Adrenal gland (tissue), 12 donors: Measurements from ENCODE around the gene CRBN. TPM values are rescaled to one million over a fixed set of nuclear protein-coding genes. Genes with fewer than 3 reads are reported as not detected.

Source experiments
- DNase-seq, 7 donors: peaks; one replicate each; pipeline ENCODE4 v3.0.0-alpha.2; 2019 to 2020
- H3K27ac ChIP-seq, 5 donors: fragments of 200-600 bp; sonication (generic) in 4 of 5; 1 replicate in 3 of 5; 2 replicates in 2 of 5; pipeline versions ENCODE4 v1.5.1 to v1.8.0; 2016 to 2020; ENCODE audit warnings: mild to moderate bottlenecking in 1 of 5
- H3K27me3 ChIP-seq: fragments of 200-600 bp; 2 replicates; pipeline ENCODE4 v1.8.0; 2021
- H3K36me3 ChIP-seq, 2 donors: fragments of 200-600 bp; replicated peaks in 1 of 2; 1 replicate in 1 of 2; 2 replicates in 1 of 2; pipeline versions ENCODE4 v1.5.1 to v1.8.0; 2018 to 2022
- H3K4me1 ChIP-seq, 2 donors: fragments of 200-600 bp; replicated peaks in 1 of 2; 1 replicate in 1 of 2; 2 replicates in 1 of 2; pipeline versions ENCODE4 v1.5.1 to v1.8.0; 2018 to 2021
- H3K4me3 ChIP-seq, 4 donors: fragments of 200-600 bp; sonication (generic) in 3 of 4; one replicate each; pipeline ENCODE4 v1.5.1; 2016 to 2018
- H3K9me3 ChIP-seq, 3 donors: fragments of 200-600 bp; sonication (generic) in 1 of 3; replicated peaks in 1 of 3; 1 replicate in 2 of 3; 2 replicates in 1 of 3; pipeline versions ENCODE4 v1.5.1 to v1.8.0; 2016 to 2021
- POLR2A ChIP-seq, 2 donors: fragments of 450-650 bp; IDR thresholded peaks; one replicate each; pipeline ENCODE4 v1.6.1; 2017; ENCODE audit warnings: antibody characterized with exemption in 2 of 2, mild to moderate bottlenecking in 2 of 2, moderate library complexity in 1 of 2
- WGBS, 4 donors: extraction: QIAGEN DNeasy Blood & Tissue Kit in 2 of 4; methylation state at CpG; one replicate each; pipeline versions ENCODE4 v1.1.5 to v1.1.7; 2013 to 2017; 5-methylcytosine and 5-hydroxymethylcytosine counted together
- intact Hi-C, 2 donors: fragments of 100-400 bp; cut with DNase I; formaldehyde crosslinking; loops; one replicate each; pipeline versions ENCODE4 v1.14.1 to v1.15.0; 2022 to 2023
- polyA plus RNA-seq, 3 donors: library from polyadenylated mRNA; stranded (reverse); fragments of 200-250 nt in 2 of 3; fragments of 350-450 nt in 1 of 3; fragmentation: Illumina TruSeq in 1 of 3; extraction: RNeasy Lipid Tissue Mini Kit (QIAGEN cat#74804) in 1 of 3; gene quantifications; one replicate each; pipeline ENCODE4 v1.2.3, GENCODE V29; 2013 to 2014
- total RNA-seq, 9 donors: library from RNA; depleted of rRNA in 4 of 9; stranded (reverse); fragments of >200 nt in 4 of 9; fragments of 120-200 nt in 1 of 9; fragmentation: NEBNext Ultra II Directional in 1 of 9; extraction: Animal tissue kit (Norgen Biotek cat#: 25700) in 1 of 9; gene quantifications; one replicate each; pipeline versions ENCODE4 v1.1.0 to v1.2.4, GENCODE V29; 2013 to 2023
- TF ChIP-seq, protein P1 (sequence below), 6 experiments: fragments of 450-650 bp in 4 of 6; fragments of 200-600 bp in 2 of 6; sonication (generic) in 1 of 6; IDR thresholded peaks; 1 replicate in 5 of 6; 2 replicates in 1 of 6; pipeline versions ENCODE4 v1.5.1 to v1.8.0; 2016 to 2021; ENCODE audit warnings: antibody characterized with exemption in 6 of 6, mild to moderate bottlenecking in 2 of 6, moderate library complexity in 1 of 6
- donor health status: healthy with polysubstance abuse.
- donor health status: Bipolar disorder and iron deficiency.
- donor health status: DM: yes; HTN: yes; CAD: no.
- donor health status: DM: no; HTN: no; CAD: no.
- donor health status: DM: no; HTN: no; CAD: no.
- donor health status: DM: yes; HTN: yes; CAD: no.

Gene CRBN
- total and polyA plus RNA-seq, 12 donors: 24.8 to 68.7 (median 48.4) TPM

DNA sequence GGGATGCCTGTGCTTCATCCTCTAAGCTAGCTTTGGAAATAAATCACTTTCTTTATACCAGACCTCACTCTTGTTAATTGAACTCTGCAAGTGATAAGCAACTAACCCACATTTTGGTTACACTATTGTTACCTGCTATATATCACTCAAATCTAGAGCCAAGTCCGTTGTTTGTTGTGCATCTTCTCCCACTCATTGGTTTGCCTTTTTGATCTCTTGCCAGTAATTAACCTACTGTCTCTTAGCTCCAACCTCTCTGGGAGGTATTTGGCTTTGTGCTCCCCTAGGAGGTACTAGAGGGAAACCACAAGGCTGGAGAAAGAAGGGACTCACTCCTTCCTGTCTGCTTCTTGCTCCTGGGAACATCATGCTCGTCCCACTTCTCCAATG is 12.8 kb upstream of the CRBN start:
- TF ChIP-seq, protein P1, sequence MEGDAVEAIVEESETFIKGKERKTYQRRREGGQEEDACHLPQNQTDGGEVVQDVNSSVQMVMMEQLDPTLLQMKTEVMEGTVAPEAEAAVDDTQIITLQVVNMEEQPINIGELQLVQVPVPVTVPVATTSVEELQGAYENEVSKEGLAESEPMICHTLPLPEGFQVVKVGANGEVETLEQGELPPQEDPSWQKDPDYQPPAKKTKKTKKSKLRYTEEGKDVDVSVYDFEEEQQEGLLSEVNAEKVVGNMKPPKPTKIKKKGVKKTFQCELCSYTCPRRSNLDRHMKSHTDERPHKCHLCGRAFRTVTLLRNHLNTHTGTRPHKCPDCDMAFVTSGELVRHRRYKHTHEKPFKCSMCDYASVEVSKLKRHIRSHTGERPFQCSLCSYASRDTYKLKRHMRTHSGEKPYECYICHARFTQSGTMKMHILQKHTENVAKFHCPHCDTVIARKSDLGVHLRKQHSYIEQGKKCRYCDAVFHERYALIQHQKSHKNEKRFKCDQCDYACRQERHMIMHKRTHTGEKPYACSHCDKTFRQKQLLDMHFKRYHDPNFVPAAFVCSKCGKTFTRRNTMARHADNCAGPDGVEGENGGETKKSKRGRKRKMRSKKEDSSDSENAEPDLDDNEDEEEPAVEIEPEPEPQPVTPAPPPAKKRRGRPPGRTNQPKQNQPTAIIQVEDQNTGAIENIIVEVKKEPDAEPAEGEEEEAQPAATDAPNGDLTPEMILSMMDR (IDR thresholded peaks at IDR 0.05): no peak
- no peak for TF ChIP-seq POLR2A (IDR thresholded peaks at IDR 0.05)
- DNase-seq: no peak
- Histone ChIP-seq H3K4me3 (no peak overlapping the region), H3K9me3 (no peaks in the 10 kb centered on the region), H3K27me3 (no peaks in the 10 kb centered on the region), H3K4me1 (no peaks in the 10 kb centered on the region), H3K36me3 (no peaks in the 10 kb centered on the region), H3K27ac (no peak overlapping the region)
- 5 to 27% (median 24%) methylated on average over 2 of the region's 2 CpGs for WGBS, 4 donors
- intact Hi-C loops: no loop called here

DNA sequence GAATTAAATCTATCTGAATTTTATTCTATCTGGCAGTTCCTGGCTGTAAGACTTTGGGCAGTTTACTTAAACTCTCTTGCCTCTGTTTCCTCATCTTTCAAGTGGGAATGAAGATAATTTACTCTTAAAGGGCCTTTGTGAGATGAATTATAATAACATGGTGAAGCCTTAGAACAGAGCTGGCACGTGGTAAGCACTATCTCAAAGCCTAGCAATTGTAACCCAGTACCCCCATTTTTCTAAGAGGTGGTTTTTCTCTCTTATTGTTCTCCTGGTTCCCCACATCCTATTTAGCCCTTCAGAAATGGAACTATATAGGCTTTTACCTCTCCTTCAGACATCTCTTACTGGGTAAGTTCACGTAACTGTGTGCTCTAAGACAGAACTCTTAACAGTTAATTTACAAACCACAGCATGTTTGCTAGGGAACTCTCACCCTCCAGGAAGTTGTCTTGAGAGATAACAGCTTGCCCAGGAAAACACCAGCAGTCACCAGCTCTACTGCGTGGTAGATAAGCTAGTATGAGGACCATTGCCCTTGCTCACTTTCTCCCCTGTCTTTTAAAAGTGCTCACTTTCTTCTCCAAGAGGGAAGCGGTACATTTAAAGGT is 12.3 kb upstream of the CRBN start:
- Histone ChIP-seq H3K4me1 (no peaks in the 10 kb centered on the region), H3K9me3 (peaks cover 0 to 3% (median 0%) of the 10 kb centered on the region in 3 donors), H3K36me3 (no peaks in the 10 kb centered on the region), H3K27ac (no peak overlapping the region), H3K4me3 (no peak overlapping the region), H3K27me3 (no peaks in the 10 kb centered on the region)
- intact Hi-C loops: no loop called here
- 30 to 37% (median 35%) methylated on average over 4 of the region's 4 CpGs for WGBS, 4 donors
- no peak for DNase-seq
- TF ChIP-seq POLR2A (IDR thresholded peaks at IDR 0.05): no peak
- TF ChIP-seq, protein P1 (IDR thresholded peaks at IDR 0.05): no peak

DNA sequence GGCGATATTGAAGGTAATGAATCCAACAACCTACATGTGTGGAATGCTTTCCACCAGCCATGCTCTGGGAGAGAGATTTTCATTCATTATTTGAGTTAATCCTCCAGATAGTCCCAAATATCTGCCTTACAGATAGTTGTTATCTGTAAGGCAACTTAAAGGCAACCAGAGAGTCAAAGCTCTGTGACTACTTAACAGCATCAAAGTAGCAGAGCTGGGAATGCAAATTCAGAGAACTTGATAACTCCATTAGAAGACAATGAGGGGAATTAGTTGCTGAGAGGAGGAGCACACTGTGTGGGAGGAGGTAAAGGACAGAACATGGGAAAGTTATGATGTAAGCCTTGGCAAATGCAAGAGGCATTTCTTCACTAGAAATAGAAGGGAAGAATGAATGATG is 10.5 kb upstream of the CRBN start:
- 51 to 91% (median 71%) methylated on average over 1 of the region's 1 CpG for WGBS, 4 donors
- TF ChIP-seq, protein P1 (IDR thresholded peaks at IDR 0.05): no peak
- no peak for TF ChIP-seq POLR2A (IDR thresholded peaks at IDR 0.05)
- no peak overlapping the region for H3K27ac ChIP-seq

DNA sequence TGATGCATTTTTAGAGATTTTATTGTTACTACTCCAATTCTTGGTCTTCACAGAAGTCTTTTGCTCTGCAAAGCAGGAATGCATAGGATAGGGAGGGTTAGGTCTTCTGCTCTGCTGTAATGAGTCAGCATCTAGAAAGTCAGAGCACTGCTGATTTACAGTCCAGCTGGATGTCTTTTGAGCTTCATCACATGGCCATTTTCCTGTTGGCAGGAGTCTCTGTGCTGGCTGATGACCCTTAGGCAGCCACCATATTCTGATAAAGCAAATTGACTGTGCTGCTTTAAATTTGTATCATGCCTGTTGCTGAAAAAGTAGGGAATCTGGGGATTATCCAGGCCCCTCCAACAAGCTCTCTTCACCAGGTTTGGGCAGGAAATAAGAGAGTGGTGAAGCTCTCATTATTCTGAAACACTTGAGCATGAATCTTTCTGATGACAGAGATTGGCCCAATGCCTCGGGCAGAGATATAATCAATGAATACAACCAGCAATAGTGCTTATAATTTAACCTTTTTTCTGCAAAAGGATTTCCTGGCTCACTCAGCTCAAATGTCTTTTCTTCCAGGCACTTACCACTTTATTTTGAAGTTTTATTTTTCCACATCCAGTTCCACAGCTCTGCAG is 9.7 kb upstream of the CRBN start:
- WGBS, 4 donors: 20 to 43% (median 29%) methylated on average over 1 of the region's 1 CpG
- no peaks in the 10 kb centered on the region for H3K27me3 ChIP-seq
- no peak overlapping the region for H3K4me3 ChIP-seq
- DNase-seq: peak in 4 of 7 donors; percentile 15 to 59 (median 23)
- H3K9me3 ChIP-seq: peaks cover 0 to 10% (median 0%) of the 10 kb centered on the region in 3 donors
- intact Hi-C loops: no loop called here
- H3K4me1 ChIP-seq: no peaks in the 10 kb centered on the region
- no peak overlapping the region for H3K27ac ChIP-seq
- H3K36me3 ChIP-seq: no peaks in the 10 kb centered on the region
- no peak for TF ChIP-seq POLR2A (IDR thresholded peaks at IDR 0.05)
- TF ChIP-seq, protein P1 (IDR thresholded peaks at IDR 0.05): no peak

More for the DNA sequence above, 10.5 kb upstream of the CRBN start:
- H3K4me3 ChIP-seq: no peak overlapping the region
- intact Hi-C loops: no loop called here
- peaks cover 0 to 10% (median 0%) of the 10 kb centered on the region in 3 donors for H3K9me3 ChIP-seq
- DNase-seq: no peak
- H3K27me3 ChIP-seq: no peaks in the 10 kb centered on the region
- no peaks in the 10 kb centered on the region for H3K4me1 ChIP-seq
- no peaks in the 10 kb centered on the region for H3K36me3 ChIP-seq
